GM12892 (cell line): ENCODE results near the gene CSH2.

Experiments used
- POLR2A ChIP-seq: IDR thresholded peaks from 2 replicates; pipeline ENCODE4 v1.6.1; 2011; ENCODE audit warnings: low read depth, low read length, control low read depth
- POLR2AphosphoS5 ChIP-seq: IDR thresholded peaks from 2 replicates; pipeline ENCODE4 v1.6.1; 2011; ENCODE audit warnings: low read depth, low read length, control low read depth

DNA sequence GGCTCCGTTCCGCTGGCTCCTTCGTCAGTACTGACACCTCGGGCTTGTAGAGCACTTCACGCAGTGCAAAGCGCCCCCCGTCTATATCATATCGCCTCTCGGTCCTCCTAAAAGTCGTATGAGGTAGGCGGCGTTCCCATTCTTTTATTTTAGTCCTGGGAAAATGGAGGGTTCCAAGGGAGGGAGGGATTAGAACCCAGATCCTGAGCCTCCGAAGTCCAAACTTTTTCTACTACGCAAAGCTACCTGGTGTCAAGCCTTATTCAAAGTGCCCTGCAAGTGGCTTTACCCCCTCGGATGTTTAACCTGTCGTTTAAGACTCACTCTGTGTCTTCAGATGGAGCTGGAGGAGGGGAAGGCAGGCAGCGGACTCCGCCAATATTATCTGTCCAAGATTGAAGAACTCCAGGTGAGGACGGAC lies 45.7 kb downstream of the CSH2 start:
- no peak for TF ChIP-seq POLR2A
- TF ChIP-seq POLR2AphosphoS5, result no peak
